Measurements from ENCODE around the gene MON2. TPM values are rescaled to one million over a fixed set of nuclear protein-coding genes. Genes with fewer than 3 reads are reported as not detected.

MON2 gene
- total RNA-seq, 1 experiment from 2014 or later, result 30.1 TPM

- Histone ChIP-seq H3K4me3 (ENCODE audit: low read depth in 2 of 2, low read length in 2 of 2) (no peak overlapping the region), H3K4me1 (ENCODE audit: control insufficient read depth, insufficient read depth, low read length) (no peaks in the 10 kb centered on the region), H3K36me3 (ENCODE audit: control insufficient read depth, insufficient read depth, low read length) (peaks cover 25% of the 10 kb centered on the region), H3K9me3 (ENCODE audit: control insufficient read depth, insufficient read depth, low read depth, low read length) (no peaks in the 10 kb centered on the region), H3K27me3 (ENCODE audit: control insufficient read depth, insufficient read depth, low read length) (no peaks in the 10 kb centered on the region), H3K27ac (ENCODE audit: low read length) (no peak overlapping the region)
- intact Hi-C loops (cut with micrococcal nuclease; ENCODE audit: unreplicated experiment), result no loop called here
- ChIA-PET POLR2A (no interaction called here), CTCF (no interaction called here)
- no TSS peak for BruUV-seq (replicated peaks)
- in situ Hi-C loops (cut with HindIII; ENCODE audit: low pct_unique_long_range_greater_than_20kb, low sequenced_read_pairs), result no loop called here
- ATAC-seq, result no peak
- DNase-seq (ENCODE audit: low read depth, low spot score), result no peak
- TF ChIP-seq CTCF (IDR thresholded peaks at IDR 0.05) (no peak), POLR2AphosphoS5 (IDR thresholded peaks at IDR 0.05; ENCODE audit: low read depth, low read length) (no peak), REST (IDR thresholded peaks at IDR 0.05; ENCODE audit: insufficient read depth in 1 of 2, low read depth in 2 of 2, low read length in 1 of 2) (no peak), SIN3A (IDR thresholded peaks at IDR 0.05; ENCODE audit: borderline replicate concordance, insufficient read depth, low read depth, low read length) (no peak), TCF7L2 (IDR thresholded peaks at IDR 0.05; ENCODE audit: low read depth, low read length) (no peak)
Observed at GRCh38 chr12:62533087-62533754, 66.6 kb downstream of the MON2 start.

GRCh38 chr12:62533755-62534107, 67.1 kb downstream of the MON2 start:
- ChIA-PET POLR2A (no interaction called here), CTCF (no interaction called here)
- TF ChIP-seq REST (IDR thresholded peaks at IDR 0.05; ENCODE audit: insufficient read depth in 1 of 2, low read depth in 2 of 2, low read length in 1 of 2) (no peak), CTCF (IDR thresholded peaks at IDR 0.05) (no peak), POLR2AphosphoS5 (IDR thresholded peaks at IDR 0.05; ENCODE audit: low read depth, low read length) (no peak), TCF7L2 (IDR thresholded peaks at IDR 0.05; ENCODE audit: low read depth, low read length) (no peak), SIN3A (IDR thresholded peaks at IDR 0.05; ENCODE audit: borderline replicate concordance, insufficient read depth, low read depth, low read length) (no peak)
- intact Hi-C loops (cut with micrococcal nuclease; ENCODE audit: unreplicated experiment), result no loop called here
- Histone ChIP-seq H3K27ac (ENCODE audit: low read length) (no peak overlapping the region), H3K9me3 (ENCODE audit: control insufficient read depth, insufficient read depth, low read depth, low read length) (no peaks in the 10 kb centered on the region), H3K36me3 (ENCODE audit: control insufficient read depth, insufficient read depth, low read length) (peaks cover 25% of the 10 kb centered on the region), H3K4me1 (ENCODE audit: control insufficient read depth, insufficient read depth, low read length) (no peaks in the 10 kb centered on the region), H3K27me3 (ENCODE audit: control insufficient read depth, insufficient read depth, low read length) (no peaks in the 10 kb centered on the region), H3K4me3 (ENCODE audit: low read depth in 2 of 2, low read length in 2 of 2) (no peak overlapping the region)
- ATAC-seq (no peak), DNase-seq (ENCODE audit: low read depth, low spot score) (no peak)
- no TSS peak for BruUV-seq (replicated peaks)
- in situ Hi-C loops (cut with HindIII; ENCODE audit: low pct_unique_long_range_greater_than_20kb, low sequenced_read_pairs), result no loop called here
